ENCODE results near the gene DTHD1.

GRCh38 chr4:36325499-36325898 is 44.1 kb downstream of the DTHD1 start:
- TF ChIP-seq CTCF (IDR thresholded peaks at IDR 0.05), result no peak
- no peak for TF ChIP-seq POLR2AphosphoS5 (IDR thresholded peaks at IDR 0.05)
- TF ChIP-seq EP300 (IDR thresholded peaks at IDR 0.05), result no peak

Measured in esophagus muscularis mucosa (tissue), 4 donors.